WTC11 (cell line): ENCODE data around the gene ETNK1. TPM values are rescaled to one million over a fixed set of nuclear protein-coding genes. Genes with fewer than 3 reads are reported as not detected.

ENCODE experiments used
- ATAC-seq: fragments of 200-7000 bp; cut with Tn5 transposase; 2 replicates; pipeline ENCODE4 v1.10.0; 2021; ENCODE audit warnings: mild to moderate bottlenecking, moderate library complexity
- CTCF ChIA-PET: fragments of 300-600 bp; sonication (Branson Sonifier 250); formaldehyde crosslinking; loops from one replicate; lab custom pipeline; 2021; ENCODE audit warnings: antibody characterized with exemption; lab: Charles Lee
- POLR2A ChIA-PET: fragments of 350-600 bp; sonication (Branson Sonifier 250); formaldehyde crosslinking; loops from one replicate; lab custom pipeline; 2021; ENCODE audit warnings: antibody characterized with exemption; lab: Charles Lee
- DNase-seq: peaks from one replicate; pipeline ENCODE4 v3.0.0; 2021; ENCODE audit warnings: low spot score
- H3K27ac Mint-ChIP-seq: 2 replicates; pipeline ENCODE4 v1.8.0; 2021; ENCODE audit warnings: mixed read lengths
- H3K27me3 Mint-ChIP-seq: 2 replicates; pipeline ENCODE4 v1.8.0; 2021; ENCODE audit warnings: low read depth, mild to moderate bottlenecking, moderate library complexity, mixed read lengths
- H3K36me3 Mint-ChIP-seq: 2 replicates; pipeline ENCODE4 v1.8.0; 2021; ENCODE audit warnings: mixed read lengths
- H3K4me1 Mint-ChIP-seq: 2 replicates; pipeline ENCODE4 v1.8.0; 2022; ENCODE audit warnings: mixed read lengths
- H3K4me3 Mint-ChIP-seq: 2 replicates; pipeline ENCODE4 v1.8.0; 2021; ENCODE audit warnings: mild to moderate bottlenecking, moderate library complexity, mixed read lengths
- H3K9me3 Mint-ChIP-seq: 2 replicates; pipeline ENCODE4 v1.8.0; 2021; ENCODE audit warnings: mixed read lengths
- AFF4 ChIP-seq: sonication (generic); formaldehyde crosslinking; IDR thresholded peaks from 2 replicates; pipeline ENCODE4 v1.8.1; 2023; ENCODE audit warnings: mild to moderate bottlenecking, missing genetic modification reagents, borderline replicate concordance
- AR ChIP-seq: fragments of 250-450 bp; sonication (Bioruptor Pico); IDR thresholded peaks from 2 replicates; pipeline ENCODE4 v1.9.0; 2021; ENCODE audit warnings: mild to moderate bottlenecking
- ATF1 ChIP-seq: sonication (generic); formaldehyde crosslinking; IDR thresholded peaks from 2 replicates; pipeline ENCODE4 v1.8.1; 2023; ENCODE audit warnings: mild to moderate bottlenecking, moderate library complexity, missing genetic modification reagents
- CREM ChIP-seq: sonication (generic); formaldehyde crosslinking; IDR thresholded peaks from 2 replicates; pipeline ENCODE4 v1.8.1; 2022; ENCODE audit warnings: mild to moderate bottlenecking, missing genetic modification reagents, moderate library complexity
- ETV6 ChIP-seq: sonication (generic); formaldehyde crosslinking; IDR thresholded peaks from 2 replicates; pipeline ENCODE4 v1.8.1; 2022; ENCODE audit warnings: mild to moderate bottlenecking, missing genetic modification reagents
- GABPB1 ChIP-seq: sonication (generic); formaldehyde crosslinking; IDR thresholded peaks from 2 replicates; pipeline ENCODE4 v1.8.1; 2023; ENCODE audit warnings: mild to moderate bottlenecking, missing genetic modification reagents
- IRF1 ChIP-seq: sonication (generic); formaldehyde crosslinking; IDR thresholded peaks from 2 replicates; pipeline ENCODE4 v1.8.0; 2023; ENCODE audit warnings: missing genetic modification reagents
- MLX ChIP-seq: sonication (generic); formaldehyde crosslinking; IDR thresholded peaks from 2 replicates; pipeline ENCODE4 v1.8.1; 2023; ENCODE audit warnings: mild to moderate bottlenecking, missing genetic modification reagents, moderate library complexity
- PREB ChIP-seq: sonication (generic); formaldehyde crosslinking; IDR thresholded peaks from 2 replicates; pipeline ENCODE4 v1.8.1; 2022; ENCODE audit warnings: mild to moderate bottlenecking, missing genetic modification reagents, moderate library complexity, borderline replicate concordance
- PRRX2 ChIP-seq: fragments of 250-450 bp; sonication (Bioruptor Pico); IDR thresholded peaks from 2 replicates; pipeline ENCODE4 v1.8.0; 2021; ENCODE audit warnings: mild to moderate bottlenecking
- SMAD4 ChIP-seq: sonication (generic); formaldehyde crosslinking; IDR thresholded peaks from 2 replicates; pipeline ENCODE4 v1.8.0; 2022; ENCODE audit warnings: mild to moderate bottlenecking, missing genetic modification reagents
- SOX15 ChIP-seq: fragments of 250-450 bp; sonication (Bioruptor Pico); IDR thresholded peaks from 2 replicates; pipeline ENCODE4 v1.9.0; 2021; ENCODE audit warnings: mild to moderate bottlenecking
- TP53 ChIP-seq: sonication (generic); formaldehyde crosslinking; IDR thresholded peaks from 2 replicates; pipeline ENCODE4 v1.8.1; 2023; ENCODE audit warnings: mild to moderate bottlenecking, missing genetic modification reagents
- USF1 ChIP-seq: sonication (generic); formaldehyde crosslinking; IDR thresholded peaks from 2 replicates; pipeline ENCODE4 v1.8.0; 2022; ENCODE audit warnings: mild to moderate bottlenecking, missing genetic modification reagents
- ZBTB21 ChIP-seq: sonication (generic); formaldehyde crosslinking; IDR thresholded peaks from 2 replicates; pipeline ENCODE4 v1.8.1; 2023; ENCODE audit warnings: mild to moderate bottlenecking, missing genetic modification reagents, borderline replicate concordance
- ZMAT4 ChIP-seq: fragments of 250-450 bp; sonication (Bioruptor Pico); IDR thresholded peaks from 2 replicates; pipeline ENCODE4 v1.9.0; 2021; ENCODE audit warnings: mild to moderate bottlenecking
- ZNF121 ChIP-seq: sonication (generic); formaldehyde crosslinking; IDR thresholded peaks from 2 replicates; pipeline ENCODE4 v1.8.0; 2023; ENCODE audit warnings: missing genetic modification reagents
- ZNF423 ChIP-seq: fragments of 250-450 bp; sonication (Bioruptor Pico); IDR thresholded peaks from 2 replicates; pipeline ENCODE4 v2.1.2; 2022; ENCODE audit warnings: mild to moderate bottlenecking, moderate library complexity
- total RNA-seq: library from RNA; stranded (reverse); gene quantifications from 3 replicates; pipeline ENCODE4 v1.2.3, GENCODE V29; 2021

Gene ETNK1
- total RNA-seq, 1 experiment from 2014 or later, result 81.3 TPM

- no peak overlapping the region for H3K27ac Mint-ChIP-seq
- H3K27me3 Mint-ChIP-seq, result no peaks in the 10 kb centered on the region
- CTCF ChIA-PET, result interaction anchor here (1.2 kb wide), 2 partner anchors 12 to 549 kb away, joined by 3 read pairs; no protein-coding TSS in a partner anchor
These were observed 48.0 kb downstream of the ETNK1 start for GRCh38 chr12:22672951-22673350.

More at GRCh38 chr12:22672951-22673350, 48.0 kb downstream of the ETNK1 start:
- ATAC-seq (no peak), DNase-seq (no peak)
- Mint-ChIP-seq H3K4me1 (no peaks in the 10 kb centered on the region), H3K9me3 (no peaks in the 10 kb centered on the region)
- POLR2A ChIA-PET, result interaction anchor here (0.6 kb wide), 1 partner anchor 358 kb away, joined by 4 read pairs; no protein-coding TSS in a partner anchor
- TF ChIP-seq USF1 (CRISPR knock-in tag) (no peak), ETV6 (CRISPR knock-in tag) (no peak), ZNF423 (no peak), PREB (CRISPR knock-in tag) (no peak), GABPB1 (CRISPR knock-in tag) (no peak), TP53 (CRISPR knock-in tag) (no peak), ATF1 (no peak), AFF4 (no peak), SMAD4 (CRISPR knock-in tag) (no peak), CREM (CRISPR knock-in tag) (no peak), MLX (no peak), ZNF121 (CRISPR knock-in tag) (no peak), ZBTB21 (CRISPR knock-in tag) (no peak), IRF1 (no peak), AR (CRISPR knock-in tag) (no peak), ZMAT4 (CRISPR knock-in tag) (no peak), PRRX2 (CRISPR knock-in tag) (no peak), SOX15 (CRISPR knock-in tag) (no peak)
- TF ChIP-seq, all 79 proteins: peak for 0
- H3K4me3 Mint-ChIP-seq, result no peak overlapping the region
- H3K36me3 Mint-ChIP-seq, result peaks cover 59% of the 10 kb centered on the region
